Airway epithelial cell (primary cell): ENCODE results near the gene OR5L1. TPM values are rescaled to one million over a fixed set of nuclear protein-coding genes. Genes with fewer than 3 reads are reported as not detected.

ENCODE experiments used
- total RNA-seq: library from RNA; depleted of rRNA; stranded (reverse); fragments of >200 nt; gene quantifications from 2 replicates; pipeline ENCODE4 v1.2.3, GENCODE V29; 2015

The OR5L1 gene
- not detected in 2 replicates for total RNA-seq

GRCh38 chr11:55811067-55811466 is at the start of gene OR5L1:
Gene OR5L1 (plus strand): TSS chr11:55811367. CDS start chr11:55811467, 100 bp downstream.

GRCh38 chr11:55773138-55773537 is 38.0 kb upstream of the OR5L1 start, which contains the start of gene OR5D13:
Gene OR5D13 (plus strand): TSS chr11:55773438. CDS start chr11:55773438, 0 bp downstream.

GRCh38 chr11:55795256-55795655 is 15.9 kb upstream of the OR5L1 start, which contains the start of gene OR5D14:
Gene OR5D14 (plus strand): TSS chr11:55795556. CDS start chr11:55795556, 0 bp downstream.

GRCh38 chr11:55819330-55819729 is 8.2 kb downstream of the OR5L1 start, which contains the start of gene OR5D18:
Gene OR5D18 (plus strand): TSS chr11:55819630. CDS start chr11:55819630, 0 bp downstream.

GRCh38 chr11:55826919-55827318 is 15.8 kb downstream of the OR5L1 start, which contains the start of gene OR5L2:
Gene OR5L2 (plus strand): TSS chr11:55827219. CDS start chr11:55827219, 0 bp downstream.

GRCh38 chr11:55838452-55838851 is 27.3 kb downstream of the OR5L1 start, which contains the start of gene OR5D16:
Gene OR5D16 (plus strand): TSS chr11:55838752. CDS start chr11:55838752, 0 bp downstream.

Other genes with a start within 250 kb of the OR5L1 start
- gene OR4C16, start 239.2 kb upstream of the OR5L1 start, total RNA-seq, result not detected in 2 replicates
- not detected in 2 replicates for gene OR4C11, start 203.7 kb upstream of the OR5L1 start, total RNA-seq
- not detected in 2 replicates for gene OR4P4, start 176.3 kb upstream of the OR5L1 start, total RNA-seq
- gene OR4S2, start 163.0 kb upstream of the OR5L1 start, total RNA-seq, result not detected in 2 replicates
- gene OR4C6, start 149.2 kb upstream of the OR5L1 start, total RNA-seq, result not detected in 2 replicates
- not detected in 2 replicates for gene OR5D13, start 37.9 kb upstream of the OR5L1 start, total RNA-seq
- not detected in 2 replicates for gene OR5D14, start 15.8 kb upstream of the OR5L1 start, total RNA-seq
- not detected in 2 replicates for gene OR5D18, start 8.3 kb downstream of the OR5L1 start, total RNA-seq
- not detected in 2 replicates for gene OR5L2, start 15.9 kb downstream of the OR5L1 start, total RNA-seq
- not detected in 2 replicates for gene OR5D16, start 27.4 kb downstream of the OR5L1 start, total RNA-seq
- gene TRIM51, start 71.9 kb downstream of the OR5L1 start, total RNA-seq, result not detected in 2 replicates
- gene OR5W2, start 103.2 kb downstream of the OR5L1 start, total RNA-seq, result not detected in 2 replicates
- gene OR5I1, start 125.0 kb downstream of the OR5L1 start, total RNA-seq, result not detected in 2 replicates
- gene OR10AG1, start 158.6 kb downstream of the OR5L1 start, total RNA-seq, result not detected in 2 replicates
- gene OR5F1, start 183.3 kb downstream of the OR5L1 start, total RNA-seq, result not detected in 2 replicates
- gene OR5AS1, start 216.3 kb downstream of the OR5L1 start, total RNA-seq, result not detected in 2 replicates